Activated CD8-positive, alpha-beta memory T cell treated with anti-CD3 and anti-CD28 coated beads for 1 hour (primary cell): ENCODE data around the gene GDF11.

Source experiments
- DNase-seq, 2 donors: peaks; one replicate each; pipeline ENCODE4 v3.0.0-alpha.2; 2020; ENCODE audit warnings: low read depth in 1 of 2; ENCODE audit errors: extremely low read depth in 1 of 2

GDF11 gene

GRCh38 chr12:55742719-55743405 lies at the start of gene GDF11:
Gene GDF11 (plus strand): TSS chr12:55743122. CDS start chr12:55743317, 195 bp downstream.
- DNase-seq: peak; percentile 46 to 66

GRCh38 chr12:55693323-55694187 lies 49.4 kb upstream of the GDF11 start:
- DNase-seq: no peak

- DNase-seq: no peak
Observed at GRCh38 chr12:55694188-55694515, 48.8 kb upstream of the GDF11 start.

GRCh38 chr12:55694651-55695050 lies 48.3 kb upstream of the GDF11 start:
- DNase-seq: no peak

GRCh38 chr12:55695349-55695748 lies 47.6 kb upstream of the GDF11 start:
- DNase-seq: no peak

GRCh38 chr12:55696141-55696540 lies 46.8 kb upstream of the GDF11 start:
- no peak for DNase-seq

GRCh38 chr12:55696796-55697462 lies 46.0 kb upstream of the GDF11 start:
- DNase-seq: no peak

- no peak for DNase-seq
Observed at GRCh38 chr12:55697686-55698085, 45.2 kb upstream of the GDF11 start.

GRCh38 chr12:55698241-55698955 lies 44.5 kb upstream of the GDF11 start:
- no peak for DNase-seq

- no peak for DNase-seq
Observed at GRCh38 chr12:55698965-55699364, 44.0 kb upstream of the GDF11 start.

- no peak for DNase-seq
Observed at GRCh38 chr12:55699471-55700055, 43.4 kb upstream of the GDF11 start.

- no peak for DNase-seq
Observed at GRCh38 chr12:55700255-55701018, 42.5 kb upstream of the GDF11 start.

- DNase-seq: no peak
Observed at GRCh38 chr12:55702861-55703260, 40.1 kb upstream of the GDF11 start.

GRCh38 chr12:55703288-55703687 lies 39.6 kb upstream of the GDF11 start:
- DNase-seq: no peak

GRCh38 chr12:55703901-55704761 lies 38.8 kb upstream of the GDF11 start:
- no peak for DNase-seq

GRCh38 chr12:55704824-55705718 lies 37.9 kb upstream of the GDF11 start:
- DNase-seq: no peak

- DNase-seq: no peak
Observed at GRCh38 chr12:55705782-55706402, 37.0 kb upstream of the GDF11 start.
